GM12878 (cell line): ENCODE data around the gene FN3K. TPM values are rescaled to one million over a fixed set of nuclear protein-coding genes. Genes with fewer than 3 reads are reported as not detected.

Experiments
- ATAC-seq: fragments of 200-7000 bp; cut with Tn5 transposase; 3 replicates; pipeline ENCODE4 v1.9.1; 2020; ENCODE audit warnings: mild to moderate bottlenecking, moderate library complexity
- BruUV-seq: library from RNA; stranded (reverse); fragments of 400-500 nt; replicated peaks from 2 replicates; lab custom pipeline; 2021; lab: Mats Ljungman, UMichigan
- CTCF ChIA-PET: fragments of 300-600 bp; sonication (Branson Sonifier 250); formaldehyde crosslinking; extraction: SDS; loops from one replicate; lab custom pipeline; 2021; ENCODE audit warnings: inconsistent platforms; lab: Yijun Ruan, JAX
- POLR2A ChIA-PET: fragments of 350-600 bp; formaldehyde crosslinking; extraction: SDS; loops from one replicate; lab custom pipeline; 2021; ENCODE audit warnings: inconsistent platforms; lab: Charles Lee
- RAD21 ChIA-PET: fragments of 300-600 bp; sonication (Branson Sonifier 250); formaldehyde crosslinking; loops from one replicate; lab custom pipeline; 2023; ENCODE audit warnings: antibody characterized with exemption; ENCODE audit not compliant: unreplicated experiment; lab: Charles Lee
- SMC1A ChIA-PET: fragments of 300-600 bp; sonication (Branson Sonifier 250); formaldehyde crosslinking; loops from one replicate; lab custom pipeline; 2023; ENCODE audit not compliant: unreplicated experiment, uncharacterized antibody; lab: Charles Lee
- DNase-seq: peaks from one replicate; pipeline ENCODE4 v3.0.0-alpha.2; 2011; ENCODE audit warnings: low read depth, low spot score
- FAIRE-seq: peaks from 3 replicates; lab custom pipeline; 2011; peaks lifted over from hg19 to GRCh38; lab: Jason Lieb, UNC
- H2AFZ ChIP-seq: 2 replicates; pipeline ENCODE4 v1.6.0; 2011; ENCODE audit warnings: low read depth, low read length, control low read depth; ENCODE audit not compliant: control insufficient read depth
- H3K27ac ChIP-seq: 2 replicates; pipeline ENCODE4 v1.5.1; 2011; ENCODE audit warnings: control low read depth; ENCODE audit not compliant: control insufficient read depth, insufficient read depth
- H3K27me3 ChIP-seq, 2 experiments: replicated peaks in 1 of 2; 2 replicates each; pipeline versions ENCODE4 v1.6.0 to v1.6.1; 2011; ENCODE audit warnings: low read length in 1 of 2; ENCODE audit not compliant: control insufficient read depth in 2 of 2, insufficient read depth in 2 of 2
- H3K36me3 ChIP-seq, 2 experiments: 2 replicates each; pipeline ENCODE4 v1.5.1; 2011; ENCODE audit warnings: low read length in 1 of 2; ENCODE audit not compliant: control insufficient read depth in 2 of 2, insufficient read depth in 2 of 2
- H3K4me1 ChIP-seq: 2 replicates; pipeline ENCODE4 v1.6.1; 2011; ENCODE audit warnings: mild to moderate bottlenecking, low read length, moderate library complexity, mixed read lengths; ENCODE audit not compliant: control insufficient read depth, insufficient read depth
- H3K4me2 ChIP-seq: 2 replicates; pipeline ENCODE4 v1.6.0; 2011; ENCODE audit warnings: control low read depth; ENCODE audit not compliant: control insufficient read depth, insufficient read depth
- H3K4me3 ChIP-seq: fragments of 200-600 bp; sonication (generic); 2 replicates; pipeline ENCODE4 v1.5.1; 2016
- H3K79me2 ChIP-seq: 2 replicates; pipeline ENCODE4 v1.6.0; 2011; ENCODE audit warnings: low read length; ENCODE audit not compliant: control insufficient read depth, insufficient read depth
- H3K9ac ChIP-seq: 2 replicates; pipeline ENCODE4 v1.8.0; 2011; ENCODE audit warnings: low read length, control low read depth, mixed read lengths; ENCODE audit not compliant: control insufficient read depth, insufficient read depth
- H3K9me3 ChIP-seq: replicated peaks from 3 replicates; pipeline ENCODE4 v1.5.1; 2011; ENCODE audit warnings: mild to moderate bottlenecking, low read length; ENCODE audit not compliant: control insufficient read depth, insufficient read depth
- H4K20me1 ChIP-seq: 2 replicates; pipeline ENCODE4 v1.6.0; 2011; ENCODE audit not compliant: control insufficient read depth, insufficient read depth
- BRCA1 ChIP-seq: IDR thresholded peaks from 2 replicates; pipeline ENCODE4 v1.6.1; 2011; ENCODE audit warnings: low read depth, low read length, improper control_type of control experiment
- CEBPZ ChIP-seq: fragments of 150-350 bp; IDR thresholded peaks from 2 replicates; pipeline ENCODE4 v1.6.1; 2016; ENCODE audit warnings: low read depth, low read length
- CHD1 ChIP-seq: IDR thresholded peaks from 2 replicates; pipeline ENCODE4 v1.6.1; 2012; ENCODE audit warnings: low read depth, low read length, improper control_type of control experiment
- CHD4 ChIP-seq: fragments of 200-600 bp; sonication (generic); IDR thresholded peaks from 2 replicates; pipeline ENCODE4 v1.6.1; 2016; ENCODE audit warnings: mild to moderate bottlenecking
- FOXK2 ChIP-seq: fragments of 450-650 bp; IDR thresholded peaks from 2 replicates; pipeline ENCODE4 v1.6.1; 2017; ENCODE audit warnings: mild to moderate bottlenecking, moderate library complexity
- HDAC6 ChIP-seq: fragments of 200-600 bp; sonication (generic); IDR thresholded peaks from one replicate; pipeline ENCODE4 v1.8.0; 2017; ENCODE audit warnings: antibody characterized with exemption; ENCODE audit not compliant: unreplicated experiment
- NFYB ChIP-seq: IDR thresholded peaks from 2 replicates; pipeline ENCODE4 v1.6.1; 2011; ENCODE audit warnings: low read depth, mild to moderate bottlenecking, low read length, improper control_type of control experiment, moderate library complexity; ENCODE audit not compliant: insufficient read depth
- NR2F1 ChIP-seq: fragments of 450-650 bp; conservative IDR thresholded peaks from 2 replicates; pipeline ENCODE4 v1.6.1; 2017; ENCODE audit warnings: mild to moderate bottlenecking
- POLR2AphosphoS2 ChIP-seq: IDR thresholded peaks from 2 replicates; pipeline ENCODE4 v1.6.1; 2011; ENCODE audit warnings: low read depth, mild to moderate bottlenecking, low read length, improper control_type of control experiment, moderate library complexity
- SP1 ChIP-seq: IDR thresholded peaks from one replicate; pipeline ENCODE4 v1.6.1; 2011; ENCODE audit warnings: low read depth, low read length
- TCF3 ChIP-seq: IDR thresholded peaks from 2 replicates; pipeline ENCODE4 v1.6.1; 2012; ENCODE audit warnings: low read depth, mild to moderate bottlenecking, low read length, borderline replicate concordance; ENCODE audit not compliant: insufficient read depth
- WGBS: methylation state at CpG from one replicate; pipeline ENCODE4 v1.1.6; 2016; ENCODE audit warnings: low lambda C conversion rate; ENCODE audit not compliant: insufficient replicate concordance, insufficient coverage; ENCODE audit errors: missing lambda C conversion rate; 5-methylcytosine and 5-hydroxymethylcytosine counted together
- in situ Hi-C: fragments of 300-500 bp; cut with MboI; formaldehyde crosslinking; loops from 9 replicates; pipeline ENCODE4 v1.14.3; 2018; ENCODE audit warnings: mixed read lengths
- intact Hi-C: fragments of 100-400 bp; cut with micrococcal nuclease; formaldehyde crosslinking; loops from one replicate; pipeline ENCODE4 v1.14.2; 2022; ENCODE audit not compliant: unreplicated experiment
- polyA plus RNA-seq, 11 experiments: library from polyadenylated mRNA; depleted of rRNA in 4 of 11; unstranded in 6 of 11; stranded (reverse) in 5 of 11; fragments of >200 nt; fragmentation: Nextera tagmentation in 4 of 11; fragmentation: Illumina TruSeq in 1 of 11; extraction: Ambion mirVana in 4 of 11; extraction: Trizol in 1 of 11; gene quantifications; 1 replicate in 1 of 11; 2 replicates in 10 of 11; pipeline versions ENCODE4 v1.2.1 to v1.2.3, GENCODE V29; 2011 to 2016; ENCODE audit warnings: inconsistent platforms in 2 of 11, missing spikeins in 2 of 11, low read depth in 1 of 11
- total RNA-seq, 4 experiments: library from RNA; depleted of rRNA in 3 of 4; stranded (reverse); fragments of >200 nt in 3 of 4; fragmentation: Illumina TruSeq in 1 of 4; extraction: Trizol in 1 of 4; gene quantifications; 2 replicates each; pipeline versions ENCODE4 v1.2.1 to v1.2.3, GENCODE V29; 2013 to 2021
- TF ChIP-seq, protein P1 (sequence below): IDR thresholded peaks from 2 replicates; pipeline ENCODE4 v1.6.1; 2011; ENCODE audit warnings: low read depth, low read length, improper control_type of control experiment, borderline replicate concordance

The FN3K gene
- total and polyA plus RNA-seq, 10 of the 15 experiments (the other 5 are each of a cell fraction or from before 2014, with no cell fraction given) = 0.08 to 0.51 (median 0.17) TPM; not detected in 7

DNA sequence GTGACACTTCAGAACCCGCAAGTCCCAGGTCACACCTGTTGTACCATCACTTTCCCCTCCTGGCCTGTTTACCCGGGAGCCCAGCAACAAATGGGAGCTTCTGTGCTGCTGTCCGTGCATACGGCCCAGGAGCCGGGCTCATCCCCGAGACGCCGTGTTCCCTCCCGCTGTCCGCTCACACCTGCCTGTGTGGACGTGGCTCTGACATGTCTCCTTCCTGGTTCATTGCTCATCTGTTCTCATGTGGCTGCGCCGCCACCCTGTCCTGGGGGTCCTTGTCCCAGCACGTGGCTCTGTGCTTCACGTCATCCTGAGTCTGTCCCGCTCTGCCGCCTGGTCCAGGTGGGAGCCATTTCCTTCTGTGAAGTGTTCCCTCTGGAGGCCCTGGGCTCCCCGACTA, 54.4 kb downstream of the FN3K start:
- H3K79me2 ChIP-seq = no peaks in the 10 kb centered on the region
- POLR2A ChIA-PET = no interaction called here
- H2AFZ ChIP-seq = no peak overlapping the region
- DNase-seq (no peak), ATAC-seq (no peak), FAIRE-seq (no peak)
- no TSS peak for BruUV-seq
- no peak overlapping the region for H3K4me3 ChIP-seq
- WGBS = 99% methylated on average over 18 of the region's 18 CpGs
- intact Hi-C loops (loop anchor here (10.0 kb wide), 1 partner anchor 75 kb away; no protein-coding TSS in a partner anchor), in situ Hi-C loops (no loop called here)
- H3K9ac ChIP-seq = no peak overlapping the region
- CTCF ChIA-PET = no interaction called here
- H4K20me1 ChIP-seq = no peaks in the 10 kb centered on the region
- H3K36me3 ChIP-seq = no peaks in the 10 kb centered on the region; a peak in 2 of 4 replicates
- SMC1A ChIA-PET = no interaction called here
- no peak overlapping the region for H3K4me2 ChIP-seq
- RAD21 ChIA-PET = interaction anchor here (1.0 kb wide), 1 partner anchor 127 kb away, joined by 3 read pairs; no protein-coding TSS in a partner anchor
- H3K27me3 ChIP-seq = no peaks in the 10 kb centered on the region
- TF ChIP-seq HDAC6 (no peak), BRCA1 (no peak), NFYB (no peak), CHD1 (no peak), TCF3 (no peak), POLR2AphosphoS2 (no peak), FOXK2 (no peak), SP1 (no peak), CHD4 (no peak), CEBPZ (no peak), NR2F1 (no peak)
- TF ChIP-seq, protein P1, sequence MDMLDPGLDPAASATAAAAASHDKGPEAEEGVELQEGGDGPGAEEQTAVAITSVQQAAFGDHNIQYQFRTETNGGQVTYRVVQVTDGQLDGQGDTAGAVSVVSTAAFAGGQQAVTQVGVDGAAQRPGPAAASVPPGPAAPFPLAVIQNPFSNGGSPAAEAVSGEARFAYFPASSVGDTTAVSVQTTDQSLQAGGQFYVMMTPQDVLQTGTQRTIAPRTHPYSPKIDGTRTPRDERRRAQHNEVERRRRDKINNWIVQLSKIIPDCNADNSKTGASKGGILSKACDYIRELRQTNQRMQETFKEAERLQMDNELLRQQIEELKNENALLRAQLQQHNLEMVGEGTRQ = no peak
- no peak overlapping the region for H3K27ac ChIP-seq
- H3K4me1 ChIP-seq = peaks cover 8% of the 10 kb centered on the region; the same call in 1 of the 2 replicates
- H3K9me3 ChIP-seq = no peaks in the 10 kb centered on the region
